H1 (cell line): ENCODE measurements around the gene DPYD. TPM values are rescaled to one million over a fixed set of nuclear protein-coding genes. Genes with fewer than 3 reads are reported as not detected.

Source experiments
- ATF2 ChIP-seq: IDR thresholded peaks from 2 replicates; pipeline ENCODE4 v1.6.1; 2012; ENCODE audit warnings: low read length, inconsistent platforms
- ATF3 ChIP-seq: IDR thresholded peaks from 2 replicates; pipeline ENCODE4 v1.6.1; 2011; ENCODE audit warnings: low read depth, mild to moderate bottlenecking, low read length; ENCODE audit not compliant: insufficient read depth
- BRCA1 ChIP-seq: IDR thresholded peaks from 2 replicates; pipeline ENCODE4 v1.6.1; 2012; ENCODE audit warnings: low read depth, low read length, improper control_type of control experiment
- CHD7 ChIP-seq: fragments of 300-600 bp; sonication (generic); IDR thresholded peaks from 2 replicates; pipeline ENCODE4 v1.7.1; 2012; ENCODE audit warnings: low read length, moderate library complexity, mild to moderate bottlenecking, inconsistent platforms; ENCODE audit not compliant: insufficient replicate concordance
- NANOG ChIP-seq: IDR thresholded peaks from 2 replicates; pipeline ENCODE4 v1.6.1; 2011; ENCODE audit warnings: low read length, low read depth, mild to moderate bottlenecking, inconsistent platforms; ENCODE audit not compliant: insufficient read depth, poor library complexity, severe bottlenecking
- PHF8 ChIP-seq: fragments of 200-600 bp; sonication (generic); conservative IDR thresholded peaks from 2 replicates; pipeline ENCODE4 v1.7.1; 2012; ENCODE audit warnings: low read depth, mild to moderate bottlenecking, inconsistent platforms, low read length, moderate library complexity
- POLR2A ChIP-seq, 2 experiments: IDR thresholded peaks; 1 replicate in 1 of 2; 2 replicates in 1 of 2; pipeline ENCODE4 v1.6.1; 2011; ENCODE audit warnings: low read depth in 2 of 2, low read length in 2 of 2, mild to moderate bottlenecking in 2 of 2; ENCODE audit errors: control extremely low read depth in 1 of 2
- RBBP5 ChIP-seq: IDR thresholded peaks from 2 replicates; pipeline ENCODE4 v1.7.1; 2012; ENCODE audit warnings: low read depth, mild to moderate bottlenecking, inconsistent platforms, low read length, moderate library complexity, borderline replicate concordance
- YY1 ChIP-seq: IDR thresholded peaks from 2 replicates; pipeline ENCODE4 v1.6.1; 2011; ENCODE audit warnings: low read depth, mild to moderate bottlenecking, low read length
- polyA plus RNA-seq, 7 experiments: library from polyadenylated mRNA; depleted of rRNA in 3 of 7; stranded (reverse) in 5 of 7; unstranded in 2 of 7; fragments of >200 nt in 5 of 7; fragments of 200-250 nt in 2 of 7; gene quantifications; 1 replicate in 5 of 7; 2 replicates in 1 of 7; 4 replicates in 1 of 7; pipeline versions ENCODE4 v1.2.1 to v1.2.3, GENCODE V29; 2011 to 2013; ENCODE audit warnings: missing spikeins in 2 of 7, mixed read lengths in 2 of 7
- total RNA-seq: library from RNA; stranded (reverse); fragmentation: NEBNext Ultra II Directional; extraction: Animal tissue kit (Norgen Biotek cat#: 25700); gene quantifications from 2 replicates; pipeline ENCODE4 v1.2.1, GENCODE V29; 2021

DPYD gene
- total and polyA plus RNA-seq, 2 of the 8 experiments (the other 6 are each of a cell fraction or from before 2014, with no cell fraction given) = 0.29 to 0.73 TPM

- TF ChIP-seq ATF2 = no peak
- TF ChIP-seq NANOG = no peak
- TF ChIP-seq YY1 = no peak
- TF ChIP-seq RBBP5 = no peak
- no peak for TF ChIP-seq PHF8
- no peak for TF ChIP-seq POLR2A (IDR thresholded peaks at IDR 0.05; ENCODE audit: control extremely low read depth in 1 of 2, low read depth in 2 of 2, low read length in 2 of 2)
- TF ChIP-seq BRCA1 = no peak
- no peak for TF ChIP-seq ATF3
- TF ChIP-seq CHD7 = no peak
Observed at GRCh38 chr1:97088391-97088790, 832.4 kb downstream of the DPYD start (continued).
